Stimulated activated CD4-positive, alpha-beta T cell treated with anti-CD3 and anti-CD28 coated beads, Interleukin-15, amount 100 ng/mL, for 48 hours (primary cell): ENCODE results near the gene PRSS56.
A peak's percentile ranks its signal among the peaks of the same experiment; 100 is the strongest.
"Not testable (repeated sequence)": the region's sequence is repeated elsewhere in the genome, so short reads cannot be mapped to it uniquely, and the experiment has no call there.

Experiments used
- DNase-seq, 2 donors: peaks; one replicate each; pipeline ENCODE4 v3.0.0-alpha.2; 2020; ENCODE audit warnings: low read depth in 2 of 2

PRSS56 gene

DNA sequence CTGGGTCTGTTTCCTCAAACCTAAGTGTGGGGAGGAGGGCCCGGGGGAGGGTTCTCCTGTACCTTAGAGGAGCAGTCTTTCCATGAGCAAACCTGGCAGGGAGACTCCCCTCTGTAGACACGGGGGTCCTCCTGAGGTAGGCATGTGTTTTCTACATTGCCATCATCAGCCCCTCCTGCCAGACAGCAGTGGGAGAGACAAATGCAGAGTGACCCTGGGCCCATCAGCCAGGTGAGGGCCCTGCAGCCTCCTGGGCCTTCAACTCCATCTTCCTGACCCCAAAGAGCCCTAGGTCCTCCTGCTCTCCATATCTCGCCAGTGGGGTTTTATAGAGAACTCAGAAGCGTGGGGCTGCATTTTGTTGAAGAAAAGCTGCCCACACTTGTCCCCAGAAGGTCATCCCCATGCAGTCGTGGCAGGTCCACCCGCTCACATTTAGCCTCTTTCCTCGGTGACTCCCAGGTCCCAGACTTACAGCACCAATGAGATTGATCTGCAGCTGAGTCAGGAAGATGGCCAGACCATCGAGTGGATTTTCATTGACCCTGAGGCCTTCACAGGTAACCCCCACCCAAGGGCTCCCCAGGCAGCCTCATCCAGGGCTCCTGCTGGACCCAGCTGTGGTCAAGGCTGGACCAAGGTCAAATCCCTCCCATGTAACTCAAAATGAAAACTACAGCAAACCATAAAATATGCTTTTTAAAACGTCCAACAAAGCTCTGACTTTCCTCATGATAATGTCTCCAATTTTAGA is 21.9 kb downstream of the PRSS56 start:
- no peak for DNase-seq

DNA sequence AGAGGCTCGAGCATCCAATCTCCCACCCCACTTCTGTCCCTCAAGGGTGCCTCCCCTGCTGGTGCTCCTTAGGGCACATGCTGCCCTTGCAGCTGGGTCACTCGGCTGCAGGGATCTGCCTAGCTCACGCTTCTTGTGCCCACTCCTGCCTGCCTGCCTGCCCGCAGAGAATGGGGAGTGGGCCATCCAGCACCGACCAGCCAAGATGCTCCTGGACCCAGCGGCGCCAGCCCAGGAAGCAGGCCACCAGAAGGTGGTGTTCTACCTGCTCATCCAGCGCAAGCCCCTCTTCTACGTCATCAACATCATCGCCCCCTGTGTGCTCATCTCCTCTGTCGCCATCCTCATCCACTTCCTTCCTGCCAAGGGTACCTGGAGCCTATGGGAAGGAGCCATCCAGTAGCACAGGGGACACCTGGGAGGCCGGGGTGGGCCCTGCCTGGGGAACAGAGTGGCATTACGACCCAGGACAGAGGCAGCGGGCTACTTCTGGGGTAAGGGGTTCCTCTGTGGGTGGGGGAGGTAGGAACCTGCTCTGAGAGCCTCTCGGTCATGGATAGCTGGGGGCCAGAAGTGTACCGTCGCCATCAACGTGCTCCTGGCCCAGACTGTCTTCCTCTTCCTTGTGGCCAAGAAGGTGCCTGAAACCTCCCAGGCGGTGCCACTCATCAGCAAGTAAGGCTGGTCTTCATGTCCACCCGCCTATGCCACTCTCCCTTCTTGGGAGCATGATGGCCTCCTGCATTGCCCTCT is 22.7 kb downstream of the PRSS56 start:
- no peak for DNase-seq

GRCh38 chr2:232543491-232543890 is 23.3 kb downstream of the PRSS56 start:
- no peak for DNase-seq

- no peak for DNase-seq
These were observed 23.9 kb downstream of the PRSS56 start for GRCh38 chr2:232543928-232544631.

DNA sequence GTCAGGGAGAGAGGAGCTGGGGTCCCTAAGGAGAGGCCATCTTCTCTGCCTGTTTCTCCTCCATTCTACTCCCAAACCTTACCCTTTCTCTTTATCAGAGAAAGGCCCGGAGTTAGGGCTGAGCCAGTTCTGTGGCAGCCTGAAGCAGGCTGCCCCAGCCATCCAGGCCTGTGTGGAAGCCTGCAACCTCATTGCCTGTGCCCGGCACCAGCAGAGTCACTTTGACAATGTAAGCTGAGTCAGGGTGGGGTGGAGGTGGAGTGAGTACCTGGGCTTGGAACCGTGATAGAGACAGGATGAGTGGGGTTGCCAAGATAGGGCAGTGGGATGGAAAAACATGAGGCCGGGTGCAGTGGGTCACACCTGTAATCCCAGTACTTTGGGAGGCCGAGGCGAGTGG is 24.5 kb downstream of the PRSS56 start:
- no peak for DNase-seq

DNA sequence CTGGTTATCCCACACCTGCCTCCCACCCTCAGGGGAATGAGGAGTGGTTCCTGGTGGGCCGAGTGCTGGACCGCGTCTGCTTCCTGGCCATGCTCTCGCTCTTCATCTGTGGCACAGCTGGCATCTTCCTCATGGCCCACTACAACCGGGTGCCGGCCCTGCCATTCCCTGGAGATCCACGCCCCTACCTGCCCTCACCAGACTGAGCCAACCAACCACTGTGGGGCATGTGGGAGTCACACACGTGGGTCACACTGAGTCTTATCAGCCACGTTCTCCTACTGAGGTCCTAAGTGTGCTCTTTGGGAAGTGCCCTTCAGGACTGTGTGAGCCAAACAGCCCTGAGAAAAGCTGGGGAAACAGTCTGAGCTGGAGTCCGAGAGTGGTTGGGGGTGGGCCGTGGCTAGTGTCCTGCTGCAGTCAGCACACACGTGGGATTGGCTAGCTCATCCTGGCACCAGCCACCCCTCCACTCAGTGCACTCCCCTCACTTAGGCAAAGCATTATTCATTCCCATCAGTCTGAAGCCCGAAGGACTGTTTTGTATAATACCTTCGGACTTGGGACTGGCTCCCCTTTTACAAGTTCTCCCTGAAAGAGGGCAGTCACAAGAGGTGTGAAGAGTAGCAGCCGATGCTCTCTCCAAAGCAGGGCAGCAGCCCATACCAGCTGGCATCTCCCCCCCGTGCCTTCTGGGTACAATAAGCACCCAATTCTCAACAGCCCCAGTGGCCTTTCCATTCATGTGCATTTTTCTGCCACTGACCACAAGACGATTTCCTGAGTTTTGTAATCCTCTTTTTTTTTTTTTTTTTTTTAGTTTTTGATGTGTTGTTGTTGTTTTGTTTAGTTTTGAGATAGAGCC is 25.6 kb downstream of the PRSS56 start:
- DNase-seq: no peak

GRCh38 chr2:232547991-232548390 is 27.8 kb downstream of the PRSS56 start:
- DNase-seq: no peak

- DNase-seq: no peak
These were observed 29.6 kb downstream of the PRSS56 start for GRCh38 chr2:232549655-232550353.

DNA sequence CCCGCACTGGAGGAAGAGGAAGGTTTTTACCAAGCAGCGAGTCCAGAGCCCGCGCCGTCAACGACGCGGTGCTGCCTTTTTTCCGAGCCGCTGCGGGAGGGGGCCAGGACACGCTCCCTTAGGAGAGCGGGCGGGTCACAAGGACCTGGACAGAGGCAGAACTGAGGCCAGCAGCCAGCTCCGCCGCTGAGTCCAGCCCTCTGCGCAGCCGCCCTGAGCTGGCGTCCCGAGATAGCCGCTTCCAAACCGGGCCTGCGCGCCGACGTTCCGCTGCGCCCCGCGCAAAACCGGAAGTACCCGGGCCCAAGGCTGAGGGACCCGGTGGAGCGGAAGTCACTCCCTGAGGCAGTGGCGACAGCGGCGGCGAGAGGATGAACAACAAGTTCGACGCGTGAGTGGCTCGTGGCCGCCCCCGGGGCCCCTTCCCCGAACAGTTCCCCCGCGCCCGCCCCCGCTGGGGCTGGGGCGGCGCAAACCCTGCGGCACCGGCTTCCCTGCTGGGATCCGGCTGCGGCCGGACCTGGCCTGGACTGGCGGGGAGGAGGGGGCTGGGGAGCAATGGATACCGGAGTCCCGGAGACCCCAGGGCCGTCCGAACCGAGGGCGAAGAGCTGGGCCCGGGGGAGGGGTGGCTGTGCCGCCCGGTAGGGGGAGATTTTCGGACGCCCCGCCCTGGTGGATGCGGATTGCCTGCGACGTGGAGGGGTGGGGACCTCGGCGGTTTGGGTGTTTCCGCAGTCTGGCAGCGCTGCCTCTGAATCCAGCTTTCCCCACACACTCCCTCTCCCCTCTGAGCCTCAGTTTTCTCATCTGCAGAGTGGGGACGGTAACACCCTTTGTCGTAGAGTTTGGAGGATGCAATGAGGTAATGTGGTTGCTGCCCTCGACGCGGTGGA is 30.4 kb downstream of the PRSS56 start, which contains the start of the genes EIF4E2 and TIGD1:
Gene EIF4E2 (plus strand): TSS at position 336 of the 896 bp plus-strand sequence. CDS start 36 bp downstream, at position 372.
Gene TIGD1 (minus strand): TSS at position 204 of the 896 bp plus-strand sequence. CDS start 675 bp downstream, outside the sequence.
- peak; percentile 91 to 92 for DNase-seq

GRCh38 chr2:232551250-232551638 is 31.1 kb downstream of the PRSS56 start:
- DNase-seq: no peak

- DNase-seq: no peak
These were observed 31.6 kb downstream of the PRSS56 start for GRCh38 chr2:232551776-232552175.

DNA sequence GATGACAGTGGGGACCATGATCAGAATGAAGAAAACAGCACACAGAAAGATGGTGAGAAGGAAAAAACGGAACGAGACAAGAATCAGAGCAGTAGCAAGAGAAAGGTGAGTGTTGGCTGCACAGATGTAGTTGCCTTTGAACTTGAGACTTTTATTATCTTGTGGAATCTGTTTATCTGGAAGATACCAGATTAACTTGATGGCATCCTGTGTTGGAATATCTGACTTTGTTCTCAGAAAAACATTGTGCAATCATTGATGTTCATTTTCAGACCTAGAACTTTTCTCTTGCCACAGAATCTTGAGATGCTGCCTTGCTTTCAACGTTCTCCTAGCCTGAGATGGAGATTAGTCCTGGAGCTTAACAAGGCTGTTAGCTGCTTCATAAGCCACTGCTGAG is 36.2 kb downstream of the PRSS56 start:
- DNase-seq: no peak

- DNase-seq: no peak
These were observed 42.4 kb downstream of the PRSS56 start for GRCh38 chr2:232562515-232563151.

DNA sequence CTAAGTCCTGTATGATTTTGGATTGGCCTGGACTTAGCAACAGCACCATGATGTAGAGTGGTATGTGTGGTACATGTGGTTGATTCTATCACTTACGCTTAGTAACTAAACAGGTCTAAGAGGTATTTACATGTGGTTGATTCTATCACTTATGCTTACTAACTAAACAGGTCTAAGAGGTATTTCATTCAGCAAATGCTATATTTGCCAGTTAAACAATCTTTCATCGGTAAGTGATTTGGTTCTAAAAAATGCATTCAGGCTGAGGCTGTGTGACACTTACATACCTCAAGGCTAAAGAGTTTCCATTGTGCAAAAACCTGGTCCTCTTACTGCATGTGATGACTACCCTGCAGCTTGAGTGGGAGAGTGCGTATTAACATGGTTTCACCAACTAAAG is 43.4 kb downstream of the PRSS56 start:
- DNase-seq: no peak

DNA sequence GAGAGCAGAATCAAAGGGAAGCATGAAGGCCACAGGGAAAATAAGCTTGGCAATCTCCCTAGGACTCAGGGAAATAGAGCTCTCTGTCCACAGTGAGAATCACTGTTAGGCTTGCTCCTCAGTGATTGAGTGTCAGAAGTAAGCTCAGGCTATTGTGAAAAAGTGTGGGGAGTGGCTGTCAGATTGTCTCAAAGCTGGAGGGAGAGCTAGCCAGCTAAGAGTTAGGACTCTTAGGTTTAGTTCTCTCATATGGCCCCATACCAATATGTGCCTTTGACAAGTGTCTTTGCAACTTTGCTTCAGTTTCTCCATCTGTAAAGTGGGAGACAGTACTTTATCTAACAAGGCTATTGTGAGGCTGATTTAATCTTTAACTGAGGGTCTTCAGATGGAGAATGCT is 47.5 kb downstream of the PRSS56 start:
- DNase-seq: no peak

GRCh38 chr2:232568161-232568560 is 48.0 kb downstream of the PRSS56 start:
- DNase-seq: no peak

GRCh38 chr2:232569541-232569940 is 49.4 kb downstream of the PRSS56 start:
- no peak for DNase-seq

- DNase-seq: not testable (repeated sequence)
These were observed 50.3 kb downstream of the PRSS56 start for GRCh38 chr2:232570481-232570880.

DNA sequence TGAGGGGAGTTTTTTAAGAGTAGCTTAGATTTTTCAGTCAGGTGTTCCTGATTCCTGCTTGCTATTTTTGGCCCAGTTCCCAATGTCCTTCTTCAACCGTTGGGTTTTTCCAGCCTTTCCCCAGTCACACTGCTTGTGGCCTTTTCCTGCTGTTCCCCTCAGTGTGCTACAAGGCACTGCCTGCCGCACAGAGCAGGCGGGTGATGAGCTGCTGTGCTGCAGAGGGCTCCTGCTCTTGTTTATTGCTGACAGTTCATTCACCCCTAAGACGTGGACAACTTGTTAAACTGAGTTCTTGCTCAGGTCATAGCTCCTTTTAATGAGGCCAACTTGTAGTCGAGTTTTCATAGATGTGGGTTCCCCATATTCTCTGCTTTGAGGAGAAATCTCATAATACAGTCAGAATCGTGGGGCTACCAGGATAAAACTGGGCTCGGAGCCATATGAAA is 50.9 kb downstream of the PRSS56 start:
- DNase-seq: no peak
